Tibial nerve (tissue), 4 donors: ENCODE results near the gene SSH2. TPM values are rescaled to one million over a fixed set of nuclear protein-coding genes. Genes with fewer than 3 reads are reported as not detected.

Experiments
- DNase-seq, 2 donors: peaks; one replicate each; pipeline ENCODE4 v3.0.0-alpha.2; 2019; ENCODE audit warnings: low spot score in 2 of 2
- H3K27ac ChIP-seq, 4 donors: fragments of 200-600 bp; sonication (generic) in 3 of 4; one replicate each; pipeline ENCODE4 v1.5.1; 2017 to 2019; ENCODE audit warnings: mild to moderate bottlenecking in 1 of 4
- H3K27me3 ChIP-seq, 2 donors: fragments of 200-600 bp; sonication (generic) in 1 of 2; one replicate each; pipeline versions ENCODE4 v1.5.1 to v1.6.0; 2017 to 2019
- H3K36me3 ChIP-seq, 3 donors: fragments of 200-600 bp; sonication (generic); one replicate each; pipeline ENCODE4 v1.5.1; 2018 to 2019
- H3K4me1 ChIP-seq, 4 donors: fragments of 200-600 bp; sonication (generic) in 3 of 4; one replicate each; pipeline ENCODE4 v1.5.1; 2017 to 2019
- H3K4me3 ChIP-seq, 4 donors: fragments of 200-600 bp; sonication (generic) in 3 of 4; one replicate each; pipeline ENCODE4 v1.5.1; 2017 to 2019; ENCODE audit warnings: mild to moderate bottlenecking in 1 of 4, moderate library complexity in 1 of 4
- H3K9me3 ChIP-seq, 4 donors: fragments of 200-600 bp; sonication (generic) in 3 of 4; one replicate each; pipeline ENCODE4 v1.5.1; 2017 to 2019
- CTCF ChIP-seq, 5 experiments: fragments of 200-600 bp in 3 of 5; fragments of 450-650 bp in 2 of 5; sonication (generic) in 3 of 5; IDR thresholded peaks; one replicate each; pipeline ENCODE4 v1.5.1; 2016 to 2019; ENCODE audit warnings: antibody characterized with exemption in 5 of 5, mild to moderate bottlenecking in 3 of 5, moderate library complexity in 2 of 5
- EP300 ChIP-seq, 2 donors: sonication (generic); formaldehyde crosslinking; IDR thresholded peaks; one replicate each; pipeline ENCODE4 v1.6.1; 2017; ENCODE audit warnings: antibody characterized with exemption in 2 of 2, mild to moderate bottlenecking in 1 of 2
- POLR2A ChIP-seq, 2 donors: fragments of 450-650 bp; IDR thresholded peaks; one replicate each; pipeline ENCODE4 v1.6.1; 2017; ENCODE audit warnings: antibody characterized with exemption in 2 of 2, mild to moderate bottlenecking in 2 of 2, moderate library complexity in 2 of 2
- WGBS, 2 donors: methylation state at CpG; one replicate each; pipeline ENCODE4 v1.1.5; 2018; 5-methylcytosine and 5-hydroxymethylcytosine counted together
- total RNA-seq, 4 donors: library from RNA; depleted of rRNA; stranded (reverse); fragments of >200 nt; gene quantifications; one replicate each; pipeline ENCODE4 v1.1.0, GENCODE V29; 2016

The SSH2 gene
- total RNA-seq, 4 donors from 2014 or later: 51.3 to 67.1 (median 55.7) TPM

GRCh38 chr17:29930409-29931010 is 482 bp upstream of the SSH2 start:
- TF ChIP-seq CTCF (IDR thresholded peaks at IDR 0.05): no peak
- TF ChIP-seq POLR2A (IDR thresholded peaks at IDR 0.05): no peak
- no peak for TF ChIP-seq EP300 (IDR thresholded peaks at IDR 0.05)
- Histone ChIP-seq H3K4me3 (peak overlapping the region; percentile 76 to 95 (median 90)), H3K9me3 (no peaks in the 10 kb centered on the region), H3K36me3 (no peaks in the 10 kb centered on the region), H3K4me1 (peaks cover 0 to 39% (median 21%) of the 10 kb centered on the region in 4 donors), H3K27me3 (no peaks in the 10 kb centered on the region), H3K27ac (peak overlapping the region; percentile 73 to 95 (median 92))
- DNase-seq: no peak
- WGBS, 2 donors: 0 to 1% methylated on average over 20 of the region's 20 CpGs

- 1% methylated on average over 13 of the region's 13 CpGs for WGBS, 2 donors
- Histone ChIP-seq H3K36me3 (peaks cover 0 to 7% (median 0%) of the 10 kb centered on the region in 3 donors), H3K27ac (peak overlapping the region; percentile 73 to 95 (median 92)), H3K4me1 (peaks cover 0 to 39% (median 21%) of the 10 kb centered on the region in 4 donors), H3K9me3 (no peaks in the 10 kb centered on the region), H3K4me3 (peak overlapping the region; percentile 76 to 95 (median 90)), H3K27me3 (no peaks in the 10 kb centered on the region)
- TF ChIP-seq EP300 (IDR thresholded peaks at IDR 0.05) (no peak), CTCF (IDR thresholded peaks at IDR 0.05) (no peak), POLR2A (IDR thresholded peaks at IDR 0.05) (no peak)
- no peak for DNase-seq
Observed at GRCh38 chr17:29929006-29929532, 959 bp downstream of the SSH2 start.

- 5 to 16% methylated on average over 1 of the region's 1 CpG for WGBS, 2 donors
- Histone ChIP-seq H3K27me3 (no peaks in the 10 kb centered on the region), H3K27ac (no peak overlapping the region), H3K4me3 (no peak overlapping the region), H3K36me3 (peaks cover 0 to 11% (median 0%) of the 10 kb centered on the region in 3 donors), H3K9me3 (no peaks in the 10 kb centered on the region), H3K4me1 (peaks cover 0 to 39% (median 21%) of the 10 kb centered on the region in 4 donors)
- DNase-seq: no peak
- TF ChIP-seq EP300 (IDR thresholded peaks at IDR 0.05) (no peak), POLR2A (IDR thresholded peaks at IDR 0.05) (no peak), CTCF (IDR thresholded peaks at IDR 0.05) (no peak)
Observed at GRCh38 chr17:29927546-29927945, 2.5 kb downstream of the SSH2 start.

- peaks cover 0 to 24% (median 9%) of the 10 kb centered on the region in 4 donors for H3K4me1 ChIP-seq
- H3K9me3 ChIP-seq: no peaks in the 10 kb centered on the region
- TF ChIP-seq CTCF (IDR thresholded peaks at IDR 0.05) (no peak), EP300 (IDR thresholded peaks at IDR 0.05) (no peak), POLR2A (IDR thresholded peaks at IDR 0.05) (no peak)
- H3K36me3 ChIP-seq: peaks cover 0 to 11% (median 0%) of the 10 kb centered on the region in 3 donors
- H3K27me3 ChIP-seq: no peaks in the 10 kb centered on the region
- 82 to 87% methylated on average over 1 of the region's 1 CpG for WGBS, 2 donors
- no peak overlapping the region for H3K4me3 ChIP-seq
- no peak overlapping the region for H3K27ac ChIP-seq
- DNase-seq: no peak
Observed at GRCh38 chr17:29924786-29925185, 5.2 kb downstream of the SSH2 start.
